ENCODE results near the gene CLEC16A. TPM values are rescaled to one million over a fixed set of nuclear protein-coding genes. Genes with fewer than 3 reads are reported as not detected.

The CLEC16A gene
- total and polyA plus RNA-seq, 2 experiments from 2014 or later: 9.9 to 24.1 TPM

GRCh38 chr16:11151885-11152629, 207.7 kb downstream of the CLEC16A start:
- H3K36me3 ChIP-seq (ENCODE audit: insufficient read depth): no peaks in the 10 kb centered on the region
- no peaks in the 10 kb centered on the region for H3K79me2 ChIP-seq (replicated peaks; ENCODE audit: insufficient read depth)
- H3K27me3 Mint-ChIP-seq (ENCODE audit: insufficient read depth, low read depth, poor library complexity): peaks cover 5% of the 10 kb centered on the region
- no peak overlapping the region for H3K4me3 Mint-ChIP-seq
- H3K9me3 Mint-ChIP-seq: no peaks in the 10 kb centered on the region
- no peak for TF ChIP-seq JUNB (IDR thresholded peaks at IDR 0.05; ENCODE audit: unreplicated experiment)
- TF ChIP-seq ZNF114 (CRISPR knock-in tag; IDR thresholded peaks at IDR 0.05): no peak
- no peak for TF ChIP-seq STAT1 (IDR thresholded peaks at IDR 0.05; ENCODE audit: unreplicated experiment)
- TF ChIP-seq EZH2 (IDR thresholded peaks at IDR 0.05; ENCODE audit: low read depth, unreplicated experiment): no peak
- no peak for TF ChIP-seq NANOG (IDR thresholded peaks at IDR 0.05; ENCODE audit: borderline replicate concordance)
- no peak for TF ChIP-seq ZNF462 (CRISPR knock-in tag; IDR thresholded peaks at IDR 0.05)
- TF ChIP-seq ETS1 (IDR thresholded peaks at IDR 0.05): no peak
- TF ChIP-seq CREB1 (CRISPR knock-in tag; IDR thresholded peaks at IDR 0.05; ENCODE audit: low read depth): no peak
- TF ChIP-seq REST (IDR thresholded peaks at IDR 0.05; ENCODE audit: unreplicated experiment): no peak
- TF ChIP-seq ZNF331 (CRISPR knock-in tag; IDR thresholded peaks at IDR 0.05; ENCODE audit: low read depth): no peak
- TF ChIP-seq CTCF (conservative IDR thresholded peaks at IDR 0.05; ENCODE audit: low read depth in 2 of 2): no peak
- TF ChIP-seq EZH2phosphoT487 (IDR thresholded peaks at IDR 0.05; ENCODE audit: unreplicated experiment): no peak
- no peak for TF ChIP-seq POLR2AphosphoS5 (IDR thresholded peaks at IDR 0.05; ENCODE audit: low read depth)
- no peak for DNase-seq (ENCODE audit: low spot score)
- H3K4me3 ChIP-seq: no peak overlapping the region
- H3K9me2 ChIP-seq (ENCODE audit: insufficient read depth): no peaks in the 10 kb centered on the region
- H3K4me2 ChIP-seq: no peak overlapping the region
- H3F3A ChIP-seq (replicated peaks; ENCODE audit: low read depth): no peaks in the 10 kb centered on the region
- no peaks in the 10 kb centered on the region for H3K36me3 Mint-ChIP-seq (ENCODE audit: low read depth)
- no peak for ATAC-seq
- H2AFZ ChIP-seq: no peak overlapping the region
- no peaks in the 10 kb centered on the region for H3K27me3 ChIP-seq (ENCODE audit: insufficient read depth)
- no peak overlapping the region for H3K27ac Mint-ChIP-seq
- peak overlapping the region; percentile 39; the same call in 1 of the 2 replicates for H3K27ac ChIP-seq (ENCODE audit: low read depth)
- H3K4me1 ChIP-seq (ENCODE audit: insufficient read depth): no peaks in the 10 kb centered on the region
- no peaks in the 10 kb centered on the region for H4K20me1 ChIP-seq (replicated peaks; ENCODE audit: insufficient read depth)
- no peaks in the 10 kb centered on the region for H3K4me1 Mint-ChIP-seq

Measured in GM23338 (cell line).